Transverse colon (tissue), 4 donors: ENCODE results near the gene RBM41. TPM values are rescaled to one million over a fixed set of nuclear protein-coding genes. Genes with fewer than 3 reads are reported as not detected.
A peak's percentile ranks its signal among the peaks of the same experiment; 100 is the strongest.

Experiments
- DNase-seq: peaks from one replicate; pipeline ENCODE4 v3.0.0-alpha.2; 2019
- H3K27ac ChIP-seq, 4 donors: fragments of 200-600 bp; sonication (generic); 2 replicates each; pipeline ENCODE4 v1.5.1; 2016 to 2018; ENCODE audit warnings: inconsistent platforms in 4 of 4
- H3K27me3 ChIP-seq: fragments of 200-600 bp; sonication (generic); 2 replicates; pipeline ENCODE4 v1.5.1; 2017; ENCODE audit warnings: inconsistent platforms
- H3K36me3 ChIP-seq, 4 donors: fragments of 200-600 bp; sonication (generic); 2 replicates each; pipeline ENCODE4 v1.5.1; 2017 to 2019; ENCODE audit warnings: inconsistent platforms in 4 of 4
- H3K4me1 ChIP-seq, 4 donors: fragments of 200-600 bp; sonication (generic); 2 replicates each; pipeline ENCODE4 v1.5.1; 2017 to 2020; ENCODE audit warnings: inconsistent platforms in 4 of 4
- H3K4me3 ChIP-seq, 4 donors: fragments of 200-600 bp; sonication (generic); 1 replicate in 1 of 4; 2 replicates in 3 of 4; pipeline versions ENCODE4 v1.5.1 to v1.6.1; 2017 to 2019; ENCODE audit warnings: inconsistent platforms in 4 of 4
- H3K9me3 ChIP-seq, 2 donors: fragments of 200-600 bp; sonication (generic); 2 replicates each; pipeline ENCODE4 v1.5.1; 2017 to 2019; ENCODE audit warnings: inconsistent platforms in 2 of 2
- EP300 ChIP-seq: sonication (generic); formaldehyde crosslinking; IDR thresholded peaks from one replicate; pipeline ENCODE4 v1.6.1; 2017; ENCODE audit warnings: antibody characterized with exemption, low read depth
- POLR2A ChIP-seq: fragments of 450-650 bp; IDR thresholded peaks from one replicate; pipeline ENCODE4 v1.6.1; 2016; ENCODE audit warnings: antibody characterized with exemption, mild to moderate bottlenecking, moderate library complexity
- POLR2AphosphoS5 ChIP-seq, 3 donors: sonication (generic); formaldehyde crosslinking; IDR thresholded peaks; one replicate each; pipeline ENCODE4 v1.6.1; 2016; ENCODE audit warnings: antibody characterized with exemption in 3 of 3
- WGBS, 2 donors: methylation state at CpG; one replicate each; pipeline ENCODE4 v1.1.5; 2018; ENCODE audit warnings: low coverage in 1 of 2; 5-methylcytosine and 5-hydroxymethylcytosine counted together
- in situ Hi-C, 4 donors: fragments of 200-750 bp; cut with MboI; loops; one replicate each; pipeline versions ENCODE4 v1.15.0 to v1.15.1; 2017; ENCODE audit warnings: low sequenced_read_pairs in 3 of 4, low pct_ligation_motif_present in 1 of 4, low pct_unique_long_range_greater_than_20kb in 1 of 4
- intact Hi-C: fragments of 100-400 bp; cut with DNase I; formaldehyde crosslinking; loops from one replicate; pipeline ENCODE4 v1.15.1; 2023; ENCODE audit warnings: low total_unique reads
- total RNA-seq, 4 donors: library from RNA; depleted of rRNA; stranded (reverse); fragments of >200 nt; gene quantifications; one replicate each; pipeline ENCODE4 v1.1.0, GENCODE V29; 2016
- TF ChIP-seq, protein P1 (sequence below), 5 experiments: fragments of 200-600 bp in 3 of 5; fragments of 450-650 bp in 2 of 5; sonication (generic) in 3 of 5; IDR thresholded peaks; 1 replicate in 2 of 5; 2 replicates in 3 of 5; pipeline ENCODE4 v1.5.1; 2016 to 2017; ENCODE audit warnings: antibody characterized with exemption in 5 of 5, inconsistent platforms in 3 of 5, mild to moderate bottlenecking in 2 of 5, moderate library complexity in 1 of 5

RBM41 gene
- total RNA-seq, 4 donors from 2014 or later, result 10.1 to 28.8 (median 20.5) TPM

DNA sequence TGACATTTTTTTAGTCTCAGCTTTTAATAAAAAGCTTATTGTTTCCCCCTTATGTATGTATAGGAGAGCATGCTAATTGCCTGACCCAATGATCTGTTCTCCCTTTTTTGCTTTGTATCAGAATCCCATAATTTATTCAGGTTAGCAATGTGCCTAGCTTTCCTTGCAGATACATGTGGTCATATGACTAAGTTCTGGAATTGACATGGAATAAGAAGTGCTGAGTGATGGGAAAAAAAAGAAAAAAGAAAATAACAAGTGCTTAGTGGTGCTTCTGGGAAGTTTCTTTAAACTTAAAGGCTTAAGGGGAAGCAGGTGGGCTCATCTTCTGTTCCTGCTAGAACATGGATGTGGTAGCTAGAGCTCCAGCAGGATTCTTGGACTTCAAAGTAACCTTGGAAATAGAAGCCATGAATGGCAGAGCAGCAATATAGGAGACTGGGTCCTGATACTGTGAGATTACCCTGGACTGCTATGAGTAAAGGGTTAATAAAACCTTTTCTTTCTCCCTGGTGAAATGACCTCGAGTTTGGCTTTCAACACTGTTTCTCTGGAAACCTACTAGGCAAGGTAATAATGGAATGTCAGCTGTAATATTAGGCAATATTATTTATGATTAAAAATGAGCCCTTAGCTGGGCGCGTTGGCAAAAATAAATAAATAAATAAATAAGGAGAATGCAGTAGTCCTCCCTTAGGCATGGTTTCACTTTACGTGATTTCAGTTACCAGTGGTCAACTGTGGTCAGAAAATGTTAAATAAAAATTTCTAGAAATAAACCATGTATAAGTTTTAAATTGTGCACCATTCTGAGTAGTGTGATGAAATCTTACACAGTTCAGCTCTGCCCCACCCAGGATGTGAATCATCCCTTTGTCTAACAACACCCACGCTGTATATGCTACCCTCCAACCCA is 16.7 kb upstream of the RBM41 start:
- WGBS, 2 donors, result 57 to 59% methylated on average over 2 to 5 of the region's 5 CpGs
- no peak for DNase-seq
- H3K4me1 ChIP-seq, result no peaks in the 10 kb centered on the region
- in situ Hi-C loops (no loop called here), intact Hi-C loops (no loop called here)
- TF ChIP-seq, protein P1, sequence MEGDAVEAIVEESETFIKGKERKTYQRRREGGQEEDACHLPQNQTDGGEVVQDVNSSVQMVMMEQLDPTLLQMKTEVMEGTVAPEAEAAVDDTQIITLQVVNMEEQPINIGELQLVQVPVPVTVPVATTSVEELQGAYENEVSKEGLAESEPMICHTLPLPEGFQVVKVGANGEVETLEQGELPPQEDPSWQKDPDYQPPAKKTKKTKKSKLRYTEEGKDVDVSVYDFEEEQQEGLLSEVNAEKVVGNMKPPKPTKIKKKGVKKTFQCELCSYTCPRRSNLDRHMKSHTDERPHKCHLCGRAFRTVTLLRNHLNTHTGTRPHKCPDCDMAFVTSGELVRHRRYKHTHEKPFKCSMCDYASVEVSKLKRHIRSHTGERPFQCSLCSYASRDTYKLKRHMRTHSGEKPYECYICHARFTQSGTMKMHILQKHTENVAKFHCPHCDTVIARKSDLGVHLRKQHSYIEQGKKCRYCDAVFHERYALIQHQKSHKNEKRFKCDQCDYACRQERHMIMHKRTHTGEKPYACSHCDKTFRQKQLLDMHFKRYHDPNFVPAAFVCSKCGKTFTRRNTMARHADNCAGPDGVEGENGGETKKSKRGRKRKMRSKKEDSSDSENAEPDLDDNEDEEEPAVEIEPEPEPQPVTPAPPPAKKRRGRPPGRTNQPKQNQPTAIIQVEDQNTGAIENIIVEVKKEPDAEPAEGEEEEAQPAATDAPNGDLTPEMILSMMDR (IDR thresholded peaks at IDR 0.05), result no peak
- TF ChIP-seq EP300, result no peak
- TF ChIP-seq POLR2AphosphoS5 (IDR thresholded peaks at IDR 0.05), result no peak
- no peak for TF ChIP-seq POLR2A
- no peaks in the 10 kb centered on the region for H3K9me3 ChIP-seq
- no peak overlapping the region for H3K4me3 ChIP-seq
- no peaks in the 10 kb centered on the region for H3K27me3 ChIP-seq
- no peaks in the 10 kb centered on the region for H3K36me3 ChIP-seq
- no peak overlapping the region for H3K27ac ChIP-seq

DNA sequence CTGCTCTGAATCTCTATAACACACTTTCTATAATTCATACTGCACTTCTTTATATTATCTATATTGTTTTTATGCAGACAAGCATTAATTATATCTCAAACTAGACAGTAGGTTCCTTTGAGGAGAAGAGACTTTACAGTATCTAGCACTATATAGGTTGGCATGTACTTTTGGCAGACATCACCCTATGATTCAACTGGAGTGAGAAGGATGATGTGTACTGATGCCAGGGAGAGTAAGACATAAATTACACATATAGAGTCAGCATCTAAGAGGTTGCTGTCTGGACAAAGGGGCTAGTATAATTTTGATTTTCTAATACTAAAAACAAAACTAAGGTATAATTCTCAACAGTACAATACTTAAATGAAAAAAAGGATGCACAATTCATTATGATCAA is 5.1 kb upstream of the RBM41 start:
- TF ChIP-seq POLR2A (no peak), POLR2AphosphoS5 (IDR thresholded peaks at IDR 0.05) (no peak), EP300 (no peak)
- TF ChIP-seq, protein P1 (IDR thresholded peaks at IDR 0.05), result no peak
- no peaks in the 10 kb centered on the region for H3K27me3 ChIP-seq
- no peak overlapping the region for H3K27ac ChIP-seq
- no peak for DNase-seq
- intact Hi-C loops, result no loop called here
- no peak overlapping the region for H3K4me3 ChIP-seq
- H3K36me3 ChIP-seq, result no peaks in the 10 kb centered on the region
- in situ Hi-C loops, result no loop called here
- H3K9me3 ChIP-seq, result no peaks in the 10 kb centered on the region
- H3K4me1 ChIP-seq, result no peaks in the 10 kb centered on the region

DNA sequence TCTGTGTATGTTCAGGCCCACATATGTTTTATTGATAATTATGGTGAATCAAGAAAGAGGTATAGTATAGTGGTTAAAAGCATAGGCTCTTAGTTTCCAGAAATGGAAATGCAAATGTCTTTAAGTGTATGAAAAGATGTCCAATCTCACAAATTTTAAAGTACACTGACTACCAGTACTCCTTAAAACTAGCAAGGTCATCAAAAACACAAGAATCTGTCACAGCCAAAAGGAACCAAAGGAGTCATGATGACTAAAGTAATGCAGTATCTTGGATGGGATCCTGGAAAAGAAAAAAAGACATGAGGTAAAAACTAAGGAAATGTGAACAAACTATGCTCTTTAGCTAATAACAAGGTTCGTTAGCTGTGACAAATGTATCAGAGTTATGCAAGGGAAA is 661 bp upstream of the RBM41 start:
- H3K36me3 ChIP-seq, result no peaks in the 10 kb centered on the region
- TF ChIP-seq POLR2A (no peak), EP300 (no peak), POLR2AphosphoS5 (IDR thresholded peaks at IDR 0.05) (no peak)
- TF ChIP-seq, protein P1 (IDR thresholded peaks at IDR 0.05), result no peak
- no peaks in the 10 kb centered on the region for H3K27me3 ChIP-seq
- in situ Hi-C loops, result no loop called here
- intact Hi-C loops, result no loop called here
- H3K27ac ChIP-seq, result peak overlapping the region in 2 of 4 donors; percentile 81 to 87
- H3K4me1 ChIP-seq, result peaks cover 0 to 8% (median 0%) of the 10 kb centered on the region in 4 donors
- WGBS, 2 donors, result 78 to 100% methylated on average over 1 of the region's 1 CpG
- H3K9me3 ChIP-seq, result no peaks in the 10 kb centered on the region
- DNase-seq, result no peak
- peak overlapping the region in 2 of 4 donors; percentile 74 to 85 for H3K4me3 ChIP-seq

DNA sequence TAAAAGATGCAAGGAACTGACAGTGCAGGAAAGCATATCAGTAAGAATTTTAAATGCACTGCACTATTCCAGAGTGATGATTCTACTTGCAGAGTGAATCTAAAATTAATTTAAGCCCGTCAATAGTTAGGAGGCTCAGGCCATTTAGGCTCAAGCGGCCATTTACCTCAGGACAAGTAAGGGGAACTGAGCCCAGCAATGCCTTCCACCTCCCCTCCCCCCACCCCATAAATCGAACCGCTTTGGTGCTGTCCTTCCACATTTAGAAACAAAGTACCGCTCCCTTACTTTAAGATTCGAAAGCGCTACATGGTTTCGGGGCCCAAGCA is 665 bp downstream of the RBM41 start:
- Histone ChIP-seq H3K4me3 (peak overlapping the region; percentile 21 to 85 (median 61)), H3K9me3 (no peaks in the 10 kb centered on the region), H3K36me3 (no peaks in the 10 kb centered on the region), H3K27ac (peak overlapping the region; percentile 67 to 87 (median 76)), H3K4me1 (peaks cover 0 to 8% (median 0%) of the 10 kb centered on the region in 4 donors), H3K27me3 (no peaks in the 10 kb centered on the region)
- no peak for DNase-seq
- whole genome bisulfite sequencing, 2 donors, result 0 to 56% methylated on average over 1 to 8 of the region's 8 CpGs
- TF ChIP-seq POLR2A, result no peak
- no peak for TF ChIP-seq EP300
- TF ChIP-seq POLR2AphosphoS5 (IDR thresholded peaks at IDR 0.05), result no peak
- TF ChIP-seq, protein P1 (IDR thresholded peaks at IDR 0.05), result no peak
- in situ Hi-C loops (no loop called here), intact Hi-C loops (no loop called here)
